Kidney epithelial cell (primary cell): ENCODE results near the gene ITPR3. TPM values are rescaled to one million over a fixed set of nuclear protein-coding genes. Genes with fewer than 3 reads are reported as not detected.

Source experiments
- DNase-seq: peaks from one replicate; pipeline ENCODE4 v3.0.0-alpha.2; 2010; ENCODE audit warnings: low read depth
- H3K27me3 ChIP-seq: 2 replicates; pipeline ENCODE4 v1.6.0; 2011; ENCODE audit warnings: low read length; ENCODE audit not compliant: control insufficient read depth, insufficient read depth
- H3K36me3 ChIP-seq: 2 replicates; pipeline ENCODE4 v1.5.1; 2011; ENCODE audit warnings: low read length; ENCODE audit not compliant: control insufficient read depth, insufficient read depth
- H3K4me3 ChIP-seq: 2 replicates; pipeline ENCODE4 v1.5.1; 2011; ENCODE audit warnings: low read depth, mild to moderate bottlenecking, control low read depth, low read length
- total RNA-seq: library from RNA; depleted of rRNA; stranded (reverse); fragments of >200 nt; gene quantifications from 2 replicates; pipeline ENCODE4 v1.2.3, GENCODE V29; 2015
- TF ChIP-seq, protein P1 (sequence below): IDR thresholded peaks from 2 replicates; pipeline ENCODE4 v1.5.1; 2011; ENCODE audit warnings: mild to moderate bottlenecking, moderate library complexity, low read length, control low read depth, inconsistent platforms; ENCODE audit not compliant: insufficient read depth, poor library complexity, severe bottlenecking

ITPR3 gene
- total RNA-seq, 1 donor from 2014 or later = 147 TPM

DNA sequence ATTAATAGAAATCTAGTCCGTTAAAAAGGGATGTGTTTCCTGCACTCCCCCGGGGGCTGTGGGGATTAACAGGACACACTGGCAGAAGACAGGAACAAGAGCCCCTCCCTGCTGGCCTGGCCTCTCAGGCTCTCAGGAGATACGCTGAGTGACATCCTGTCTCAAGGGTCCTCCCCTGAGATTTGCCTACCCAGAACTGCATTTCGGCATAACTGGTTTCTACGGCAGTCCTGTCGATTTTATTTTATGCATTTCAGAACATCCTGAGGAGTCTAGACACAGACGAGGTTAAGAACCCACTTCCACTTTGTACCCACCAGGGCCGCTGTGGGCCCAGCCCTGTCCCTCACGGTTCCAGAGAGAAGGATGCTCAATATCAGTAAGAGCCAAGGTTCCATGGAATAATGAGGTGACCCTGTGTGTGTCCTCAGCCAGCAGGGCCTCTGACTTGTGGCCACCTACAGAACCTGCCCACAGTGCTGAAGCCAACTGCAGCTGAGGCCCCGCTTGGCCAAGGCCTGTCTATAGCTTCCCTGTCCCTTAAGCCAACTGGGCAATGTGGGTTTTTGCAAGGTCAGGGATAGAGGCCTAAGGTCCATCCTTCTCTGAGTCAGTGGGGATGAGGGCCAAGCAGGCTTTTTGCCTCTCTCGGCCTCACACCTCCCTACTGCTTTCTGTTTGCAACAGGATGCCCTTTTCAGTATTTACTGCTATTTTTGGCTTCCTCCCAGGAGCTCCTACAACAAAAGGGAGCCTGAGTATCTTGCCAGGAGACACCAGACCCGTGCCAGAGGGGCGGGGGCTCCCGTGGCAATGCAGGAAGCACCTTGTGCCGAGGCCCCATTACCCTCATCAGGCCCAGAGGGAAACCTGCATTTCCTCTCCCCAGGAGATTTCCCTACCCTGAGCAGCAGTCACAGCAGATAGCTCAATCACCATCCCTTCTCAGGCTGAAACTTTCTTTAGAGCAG, 75.7 kb downstream of the ITPR3 start:
- TF ChIP-seq, protein P1, sequence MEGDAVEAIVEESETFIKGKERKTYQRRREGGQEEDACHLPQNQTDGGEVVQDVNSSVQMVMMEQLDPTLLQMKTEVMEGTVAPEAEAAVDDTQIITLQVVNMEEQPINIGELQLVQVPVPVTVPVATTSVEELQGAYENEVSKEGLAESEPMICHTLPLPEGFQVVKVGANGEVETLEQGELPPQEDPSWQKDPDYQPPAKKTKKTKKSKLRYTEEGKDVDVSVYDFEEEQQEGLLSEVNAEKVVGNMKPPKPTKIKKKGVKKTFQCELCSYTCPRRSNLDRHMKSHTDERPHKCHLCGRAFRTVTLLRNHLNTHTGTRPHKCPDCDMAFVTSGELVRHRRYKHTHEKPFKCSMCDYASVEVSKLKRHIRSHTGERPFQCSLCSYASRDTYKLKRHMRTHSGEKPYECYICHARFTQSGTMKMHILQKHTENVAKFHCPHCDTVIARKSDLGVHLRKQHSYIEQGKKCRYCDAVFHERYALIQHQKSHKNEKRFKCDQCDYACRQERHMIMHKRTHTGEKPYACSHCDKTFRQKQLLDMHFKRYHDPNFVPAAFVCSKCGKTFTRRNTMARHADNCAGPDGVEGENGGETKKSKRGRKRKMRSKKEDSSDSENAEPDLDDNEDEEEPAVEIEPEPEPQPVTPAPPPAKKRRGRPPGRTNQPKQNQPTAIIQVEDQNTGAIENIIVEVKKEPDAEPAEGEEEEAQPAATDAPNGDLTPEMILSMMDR = no peak
- H3K36me3 ChIP-seq = peaks cover 17% of the 10 kb centered on the region
- no peaks in the 10 kb centered on the region for H3K27me3 ChIP-seq
- DNase-seq = no peak
- no peak overlapping the region for H3K4me3 ChIP-seq

DNA sequence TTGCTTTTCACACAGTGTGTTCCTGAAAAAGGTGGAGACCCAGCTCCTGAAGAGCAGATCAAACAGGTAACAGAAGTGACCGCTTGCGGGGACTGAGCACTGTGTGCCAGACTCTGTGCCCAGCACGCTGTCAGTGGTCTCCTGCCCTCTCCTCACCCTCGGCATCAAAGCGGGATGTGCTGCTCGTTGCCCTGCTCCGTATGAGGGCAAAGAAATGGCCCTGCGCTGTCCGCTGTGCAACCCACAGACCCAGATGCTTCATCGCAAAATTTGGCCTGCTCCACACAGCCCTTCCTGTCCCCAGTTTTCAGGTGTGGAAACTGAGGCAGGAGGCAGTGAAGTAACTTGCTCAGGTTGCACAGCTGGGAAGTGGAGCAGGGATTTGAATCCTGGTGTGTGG, 76.7 kb downstream of the ITPR3 start:
- H3K27me3 ChIP-seq = no peaks in the 10 kb centered on the region
- TF ChIP-seq, protein P1 = no peak
- H3K4me3 ChIP-seq = no peak overlapping the region
- H3K36me3 ChIP-seq = peaks cover 14% of the 10 kb centered on the region
- DNase-seq = no peak

DNA sequence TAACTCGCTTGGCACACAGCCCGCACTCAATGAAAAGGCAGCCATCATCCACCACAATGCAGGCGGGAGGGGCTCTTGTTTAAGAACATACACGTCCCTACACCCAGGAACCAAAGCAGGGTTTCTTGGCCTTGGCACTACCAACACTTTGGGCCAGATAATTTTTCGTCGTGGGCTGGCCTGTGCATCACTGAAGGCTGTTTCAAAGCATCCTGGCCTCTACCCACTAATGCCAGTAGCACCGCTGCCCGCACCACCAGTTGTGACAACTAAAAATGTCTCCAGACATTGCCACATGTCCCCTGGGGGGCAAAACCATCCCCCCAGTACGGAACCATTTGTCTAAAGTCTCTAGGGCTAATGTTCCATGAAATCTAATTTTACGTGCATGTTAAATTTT, 77.4 kb downstream of the ITPR3 start:
- Histone ChIP-seq H3K27me3 (no peaks in the 10 kb centered on the region), H3K36me3 (peaks cover 13% of the 10 kb centered on the region), H3K4me3 (no peak overlapping the region)
- no peak for DNase-seq
- TF ChIP-seq, protein P1 = no peak

DNA sequence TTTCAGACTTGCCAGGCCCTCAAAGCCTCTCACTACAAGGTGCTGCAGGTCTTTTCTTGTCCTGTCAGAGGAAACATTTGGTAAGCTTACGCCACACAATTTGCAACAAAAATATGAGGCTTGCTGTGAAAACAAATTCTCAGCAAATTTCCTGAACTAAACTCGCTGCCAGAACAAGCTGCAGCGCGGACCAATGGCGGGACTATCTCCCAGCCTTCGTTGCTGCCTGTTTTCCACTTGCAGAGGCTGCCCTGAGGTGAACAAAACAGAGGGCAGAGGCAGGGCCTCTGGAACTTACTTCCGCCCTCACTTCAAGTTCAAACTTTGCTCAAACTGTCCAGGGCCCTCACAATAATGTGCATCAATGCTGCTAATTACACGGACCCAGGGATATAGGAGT, 78.0 kb downstream of the ITPR3 start:
- H3K36me3 ChIP-seq = peaks cover 12% of the 10 kb centered on the region
- TF ChIP-seq, protein P1 = no peak
- H3K4me3 ChIP-seq = no peak overlapping the region
- DNase-seq = no peak
- H3K27me3 ChIP-seq = no peaks in the 10 kb centered on the region

DNA sequence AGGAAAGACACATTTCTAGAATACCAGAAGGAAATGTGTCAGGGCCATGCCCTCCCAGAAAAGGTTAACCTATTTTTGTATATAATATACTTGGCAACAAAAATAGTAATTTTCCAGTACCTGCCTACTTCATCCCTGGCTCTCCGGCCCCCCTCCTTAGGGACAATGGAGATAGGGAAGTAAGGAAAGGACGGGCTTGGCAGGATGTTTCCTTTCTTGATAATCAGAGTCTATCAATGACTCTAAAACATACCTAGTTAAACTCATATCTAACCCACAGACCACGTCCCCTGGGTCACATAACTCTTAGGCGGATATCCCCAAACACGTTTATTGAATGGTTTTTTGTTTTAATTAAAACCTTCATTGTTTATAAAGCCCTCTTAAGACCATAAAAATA, 78.6 kb downstream of the ITPR3 start:
- peaks cover 12% of the 10 kb centered on the region for H3K36me3 ChIP-seq

More for the DNA sequence above, 78.6 kb downstream of the ITPR3 start:
- Histone ChIP-seq H3K27me3 (no peaks in the 10 kb centered on the region), H3K4me3 (no peak overlapping the region)
- TF ChIP-seq, protein P1 = no peak
- no peak for DNase-seq
